MCF 10A (cell line): Measurements from ENCODE around the gene KDM3A. TPM values are rescaled to one million over a fixed set of nuclear protein-coding genes. Genes with fewer than 3 reads are reported as not detected.

Experiments
- BruUV-seq: library from RNA; stranded (reverse); fragments of 400-500 nt; replicated peaks from 2 replicates; lab custom pipeline; 2021; lab: Mats Ljungman, UMichigan
- CTCF ChIA-PET: fragments of 300-600 bp; sonication (Branson Sonifier 250); formaldehyde crosslinking; extraction: SDS; loops from one replicate; lab custom pipeline; 2021; ENCODE audit warnings: antibody characterized with exemption, inconsistent platforms; lab: Yijun Ruan, JAX
- POLR2A ChIA-PET: fragments of 300-600, 350-650 bp; sonication (Branson Sonifier 250); formaldehyde crosslinking; extraction: SDS; loops from one replicate; lab custom pipeline; 2020; ENCODE audit warnings: antibody characterized with exemption, inconsistent platforms; lab: Yijun Ruan, JAX
- DNase-seq: peaks from one replicate; pipeline ENCODE4 v3.0.0-alpha.2; 2018; ENCODE audit not compliant: unreplicated experiment
- H3K27ac Mint-ChIP-seq: one replicate; pipeline ENCODE4 v1.8.0; 2022; ENCODE audit warnings: mild to moderate bottlenecking, low read depth, mixed read lengths; ENCODE audit not compliant: unreplicated experiment
- H3K27me3 Mint-ChIP-seq: one replicate; pipeline ENCODE4 v1.8.0; 2022; ENCODE audit warnings: mixed read lengths; ENCODE audit not compliant: insufficient read depth, unreplicated experiment
- H3K36me3 Mint-ChIP-seq: one replicate; pipeline ENCODE4 v1.8.0; 2022; ENCODE audit warnings: mild to moderate bottlenecking, moderate library complexity, mixed read lengths; ENCODE audit not compliant: insufficient read depth, unreplicated experiment
- H3K4me1 Mint-ChIP-seq: one replicate; pipeline ENCODE4 v1.8.0; 2022; ENCODE audit warnings: mixed read lengths; ENCODE audit not compliant: insufficient read depth, unreplicated experiment
- H3K4me3 Mint-ChIP-seq: one replicate; pipeline ENCODE4 v1.8.0; 2022; ENCODE audit warnings: mild to moderate bottlenecking, moderate library complexity, mixed read lengths; ENCODE audit not compliant: unreplicated experiment
- H3K9me3 Mint-ChIP-seq: one replicate; pipeline ENCODE4 v1.8.0; 2022; ENCODE audit warnings: mixed read lengths; ENCODE audit not compliant: unreplicated experiment
- intact Hi-C: fragments of 100-400 bp; cut with micrococcal nuclease; formaldehyde crosslinking; loops from 2 replicates; pipeline ENCODE4 v1.14.1; 2022
- total RNA-seq: library from RNA; stranded (reverse); gene quantifications from 2 replicates; pipeline ENCODE4 v1.2.3, GENCODE V29; 2022
- TF ChIP-seq, protein P1 (sequence below): fragments of 200-600 bp; IDR thresholded peaks from one replicate; pipeline ENCODE4 v1.8.0; 2022; ENCODE audit warnings: antibody characterized with exemption, mild to moderate bottlenecking; ENCODE audit not compliant: unreplicated experiment

The KDM3A gene
- total RNA-seq, 1 experiment from 2014 or later, result 21.1 TPM

DNA sequence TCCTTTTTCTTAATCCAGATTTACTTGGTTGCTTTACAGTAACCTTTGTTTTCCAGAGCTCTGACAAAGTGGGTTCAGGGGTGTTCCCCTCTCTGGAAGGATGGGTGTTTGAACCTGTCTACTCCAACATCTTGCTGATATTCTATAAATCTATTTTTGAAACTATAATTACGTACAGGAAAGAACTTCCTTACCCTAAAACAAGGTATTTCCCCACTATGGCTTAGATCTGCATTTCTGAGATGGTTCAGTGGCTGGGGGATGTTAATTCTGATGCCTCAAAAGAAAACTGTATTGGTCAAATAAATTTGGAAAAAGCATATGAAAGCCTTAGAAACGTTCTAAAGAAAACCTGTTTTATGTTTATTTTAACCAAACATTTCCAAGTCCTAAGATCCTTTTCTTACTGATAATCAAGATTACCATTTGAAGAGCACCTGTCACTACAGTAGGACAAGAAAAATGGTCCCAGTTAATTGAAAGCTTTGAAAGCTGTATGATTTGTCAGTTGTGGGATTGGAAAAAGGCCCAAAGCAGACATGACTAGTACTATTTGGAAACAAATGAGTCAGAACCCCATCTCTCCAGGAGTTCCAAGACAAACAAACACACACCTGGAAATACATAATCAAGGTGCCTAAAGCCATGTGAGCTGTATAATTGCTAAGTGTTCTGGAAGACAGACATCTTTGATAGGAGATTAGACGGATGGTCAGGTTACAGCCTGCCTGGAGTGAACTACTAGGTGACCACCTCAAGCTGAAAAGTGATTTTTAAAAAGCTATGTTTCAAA, 57.5 kb downstream of the KDM3A start:
- intact Hi-C loops, result loop anchor here (5.0 kb wide), 1 partner anchor 124 kb away; the partner anchor contains the start of gene RNF103
- POLR2A ChIA-PET, result interaction anchor here (0.6 to 2.7 kb wide), 16 partner anchors 9 to 1030 kb away, joined by 3 to 28 read pairs (median 4); partner anchors contain the start of genes KDM3A and RNF103
- DNase-seq, result peak; percentile 94
- CTCF ChIA-PET, result interaction anchor here (0.6 to 1.5 kb wide), 4 partner anchors 12 to 1893 kb away, joined by 3 to 5 read pairs (median 3); no protein-coding TSS in a partner anchor
- no peaks in the 10 kb centered on the region for H3K27me3 Mint-ChIP-seq
- TF ChIP-seq, protein P1, sequence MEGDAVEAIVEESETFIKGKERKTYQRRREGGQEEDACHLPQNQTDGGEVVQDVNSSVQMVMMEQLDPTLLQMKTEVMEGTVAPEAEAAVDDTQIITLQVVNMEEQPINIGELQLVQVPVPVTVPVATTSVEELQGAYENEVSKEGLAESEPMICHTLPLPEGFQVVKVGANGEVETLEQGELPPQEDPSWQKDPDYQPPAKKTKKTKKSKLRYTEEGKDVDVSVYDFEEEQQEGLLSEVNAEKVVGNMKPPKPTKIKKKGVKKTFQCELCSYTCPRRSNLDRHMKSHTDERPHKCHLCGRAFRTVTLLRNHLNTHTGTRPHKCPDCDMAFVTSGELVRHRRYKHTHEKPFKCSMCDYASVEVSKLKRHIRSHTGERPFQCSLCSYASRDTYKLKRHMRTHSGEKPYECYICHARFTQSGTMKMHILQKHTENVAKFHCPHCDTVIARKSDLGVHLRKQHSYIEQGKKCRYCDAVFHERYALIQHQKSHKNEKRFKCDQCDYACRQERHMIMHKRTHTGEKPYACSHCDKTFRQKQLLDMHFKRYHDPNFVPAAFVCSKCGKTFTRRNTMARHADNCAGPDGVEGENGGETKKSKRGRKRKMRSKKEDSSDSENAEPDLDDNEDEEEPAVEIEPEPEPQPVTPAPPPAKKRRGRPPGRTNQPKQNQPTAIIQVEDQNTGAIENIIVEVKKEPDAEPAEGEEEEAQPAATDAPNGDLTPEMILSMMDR, result no peak
- H3K27ac Mint-ChIP-seq, result peak overlapping the region; percentile 21
- H3K36me3 Mint-ChIP-seq, result peaks cover 70% of the 10 kb centered on the region
- peaks cover 13% of the 10 kb centered on the region for H3K4me1 Mint-ChIP-seq
- no peak overlapping the region for H3K4me3 Mint-ChIP-seq
- BruUV-seq, result no TSS peak
- peaks cover 8% of the 10 kb centered on the region for H3K9me3 Mint-ChIP-seq

DNA sequence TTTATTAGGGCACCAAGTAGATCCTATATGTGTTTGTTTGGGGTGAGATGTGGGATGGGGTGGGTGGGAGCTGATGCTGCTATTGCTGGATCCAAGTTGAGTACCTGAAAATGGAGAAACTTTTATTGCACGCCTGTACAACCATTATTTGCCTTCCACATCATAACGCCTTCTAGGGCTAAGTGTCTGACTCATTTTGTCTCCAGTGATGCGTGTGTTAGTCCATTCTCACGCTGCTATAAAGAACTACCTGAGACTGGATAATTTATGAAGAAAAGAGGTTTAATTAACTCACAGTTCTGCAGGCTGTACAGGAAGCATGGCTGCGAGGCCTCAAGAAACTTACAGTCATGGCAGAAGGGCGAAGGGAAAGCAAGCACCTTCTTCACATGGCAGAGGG, 58.2 kb downstream of the KDM3A start:
- H3K4me1 Mint-ChIP-seq, result peaks cover 13% of the 10 kb centered on the region
- TF ChIP-seq, protein P1, result no peak
- peak overlapping the region; percentile 21 for H3K27ac Mint-ChIP-seq
- intact Hi-C loops, result loop anchor here (5.0 kb wide), 1 partner anchor 123 kb away; the partner anchor contains the start of gene RNF103
- no peak overlapping the region for H3K4me3 Mint-ChIP-seq
- H3K27me3 Mint-ChIP-seq, result no peaks in the 10 kb centered on the region
- H3K36me3 Mint-ChIP-seq, result peaks cover 71% of the 10 kb centered on the region
- ChIA-PET POLR2A (interaction anchor here (0.6 to 2.7 kb wide), 14 partner anchors 8 to 1031 kb away, joined by 3 to 28 read pairs (median 5); partner anchors contain the start of genes KDM3A and RNF103), CTCF (interaction anchor here (0.6 to 1.5 kb wide), 2 partner anchors 11 to 1893 kb away, joined by 3 to 5 read pairs; no protein-coding TSS in a partner anchor)
- peak; percentile 17 for DNase-seq
- BruUV-seq, result no TSS peak
- peaks cover 8% of the 10 kb centered on the region for H3K9me3 Mint-ChIP-seq

DNA sequence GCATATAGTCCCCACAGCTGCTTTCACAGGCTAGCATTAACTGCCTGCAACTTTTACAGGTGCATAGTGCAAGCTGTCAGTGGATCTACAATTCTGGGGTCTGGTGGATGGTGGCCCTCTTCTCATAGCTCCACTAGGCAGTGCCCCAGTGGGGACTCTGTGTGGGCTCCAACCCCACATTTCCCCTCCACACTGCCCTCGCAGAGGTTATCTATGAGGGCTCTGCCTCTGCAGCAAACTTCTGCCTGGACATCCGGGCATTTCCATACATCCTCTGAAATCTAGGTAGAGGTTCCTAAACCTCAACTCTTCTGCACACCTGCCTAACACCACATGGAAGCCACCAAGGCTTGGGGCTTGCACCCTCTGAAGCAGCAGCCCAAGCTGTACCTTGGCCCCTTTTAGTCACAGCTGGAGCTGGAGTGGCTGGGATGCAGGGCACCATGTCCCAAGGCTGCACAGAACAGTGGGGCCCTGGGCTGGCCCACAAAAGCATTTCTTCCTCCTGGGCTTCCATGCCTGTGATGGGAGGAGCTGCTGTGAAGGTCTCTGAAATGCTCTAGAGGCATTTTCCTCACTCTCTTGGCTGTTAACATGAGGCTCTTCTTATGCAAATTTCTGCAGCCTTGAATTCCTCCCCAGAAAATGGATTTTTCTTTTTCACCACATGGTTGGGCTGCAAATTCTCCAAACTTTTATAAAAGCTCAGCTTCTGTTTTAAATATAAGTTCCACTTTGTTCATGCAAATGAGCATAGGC, 59.3 kb downstream of the KDM3A start:
- ChIA-PET POLR2A (interaction anchor here (0.7 to 0.8 kb wide), 2 partner anchors 10 to 122 kb away, joined by 3 read pairs; no protein-coding TSS in a partner anchor), CTCF (no interaction called here)
- no TSS peak for BruUV-seq
- H3K4me1 Mint-ChIP-seq, result peaks cover 13% of the 10 kb centered on the region
- peaks cover 60% of the 10 kb centered on the region for H3K36me3 Mint-ChIP-seq
- no peak for DNase-seq
- no peak overlapping the region for H3K4me3 Mint-ChIP-seq
- TF ChIP-seq, protein P1, result no peak
- intact Hi-C loops, result no loop called here
- peaks cover 8% of the 10 kb centered on the region for H3K9me3 Mint-ChIP-seq
- no peak overlapping the region for H3K27ac Mint-ChIP-seq
- H3K27me3 Mint-ChIP-seq, result no peaks in the 10 kb centered on the region
